ENCODE measurements around the gene HNRNPD. TPM values are rescaled to one million over a fixed set of nuclear protein-coding genes. Genes with fewer than 3 reads are reported as not detected.
"Not testable (repeated sequence)": the region's sequence is repeated elsewhere in the genome, so short reads cannot be mapped to it uniquely, and the experiment has no call there.

Gene HNRNPD
- total RNA-seq, 1 donor from 2014 or later, result 102 TPM

GRCh38 chr4:82346126-82346525 is 27.7 kb downstream of the HNRNPD start:
- no peaks in the 10 kb centered on the region for H3K9me3 ChIP-seq
- H3K27me3 ChIP-seq, result no peaks in the 10 kb centered on the region
- peaks cover 15 to 21% of the 10 kb centered on the region in 2 donors for H3K36me3 ChIP-seq
- H3K27ac ChIP-seq, result no peak overlapping the region
- DNase-seq (ENCODE audit: low spot score in 2 of 2), result no peak
- TF ChIP-seq CTCF (IDR thresholded peaks at IDR 0.05), result no peak
- intact Hi-C loops (cut with DNase I), result no loop called here
- no peak overlapping the region for H3K4me3 ChIP-seq
- no peaks in the 10 kb centered on the region for H3K4me1 ChIP-seq

- peaks cover 0 to 3% of the 10 kb centered on the region in 2 donors for H3K9me3 ChIP-seq
- no peak for DNase-seq (ENCODE audit: low spot score in 2 of 2)
- no peak for TF ChIP-seq CTCF (IDR thresholded peaks at IDR 0.05)
- H3K36me3 ChIP-seq, result no peaks in the 10 kb centered on the region
- no peaks in the 10 kb centered on the region for H3K4me1 ChIP-seq
- no peak overlapping the region for H3K4me3 ChIP-seq
- intact Hi-C loops (cut with DNase I), result no loop called here
- no peak overlapping the region for H3K27ac ChIP-seq
- H3K27me3 ChIP-seq, result no peaks in the 10 kb centered on the region
Measured at GRCh38 chr4:82335043-82335442, 38.7 kb downstream of the HNRNPD start.

- H3K4me1 ChIP-seq; DNase-seq (ENCODE audit: low spot score in 2 of 2); H3K27ac ChIP-seq; H3K27me3 ChIP-seq; H3K36me3 ChIP-seq; H3K4me3 ChIP-seq; intact Hi-C loops (cut with DNase I); H3K9me3 ChIP-seq: not testable (repeated sequence)
Measured at GRCh38 chr4:82333641-82334040, 40.1 kb downstream of the HNRNPD start.

GRCh38 chr4:82331814-82332213 is 42.0 kb downstream of the HNRNPD start:
- Histone ChIP-seq H3K36me3 (no peaks in the 10 kb centered on the region), H3K9me3 (peaks cover 0 to 8% of the 10 kb centered on the region in 2 donors), H3K4me1 (no peaks in the 10 kb centered on the region), H3K27ac (no peak overlapping the region), H3K4me3 (no peak overlapping the region), H3K27me3 (no peaks in the 10 kb centered on the region)
- no peak for TF ChIP-seq CTCF (IDR thresholded peaks at IDR 0.05)
- no peak for DNase-seq (ENCODE audit: low spot score in 2 of 2)
- intact Hi-C loops (cut with DNase I), result no loop called here

- no peak overlapping the region for H3K27ac ChIP-seq
- no peak for DNase-seq (ENCODE audit: low spot score in 2 of 2)
- no peaks in the 10 kb centered on the region for H3K4me1 ChIP-seq
- H3K4me3 ChIP-seq, result no peak overlapping the region
- no peak for TF ChIP-seq CTCF (IDR thresholded peaks at IDR 0.05)
- H3K27me3 ChIP-seq, result no peaks in the 10 kb centered on the region
- H3K9me3 ChIP-seq, result peaks cover 0 to 8% of the 10 kb centered on the region in 2 donors
- intact Hi-C loops (cut with DNase I), result no loop called here
- H3K36me3 ChIP-seq, result no peaks in the 10 kb centered on the region
Measured at GRCh38 chr4:82320351-82320750, 53.4 kb downstream of the HNRNPD start.

GRCh38 chr4:82303063-82303462 is 70.7 kb downstream of the HNRNPD start:
- intact Hi-C loops (cut with DNase I); H3K4me1 ChIP-seq; H3K9me3 ChIP-seq; H3K27me3 ChIP-seq; H3K27ac ChIP-seq; DNase-seq (ENCODE audit: low spot score in 2 of 2); H3K36me3 ChIP-seq; H3K4me3 ChIP-seq: not testable (repeated sequence)

Other genes with a start within 250 kb of the HNRNPD start
- gene HNRNPDL, start 56.5 kb upstream of the HNRNPD start, total RNA-seq, result 73.9 TPM
- gene ENOPH1, start 56.6 kb upstream of the HNRNPD start, total RNA-seq, result 5.4 TPM
- gene TMEM150C, start 188.0 kb upstream of the HNRNPD start, total RNA-seq, result 5.4 TPM

Data from ascending aorta (tissue), 2 donors.